ENCODE data around the gene WDR31. TPM values are rescaled to one million over a fixed set of nuclear protein-coding genes. Genes with fewer than 3 reads are reported as not detected.
A peak's percentile ranks its signal among the peaks of the same experiment; 100 is the strongest.

Gene WDR31
- total RNA-seq, 2 experiments from 2014 or later: 0.47 to 0.92 TPM

GRCh38 chr9:113322671-113323070 is 17.4 kb downstream of the WDR31 start:
- Mint-ChIP-seq H3K4me1 (ENCODE audit: low read depth) (no peaks in the 10 kb centered on the region), H3K27ac (no peak overlapping the region), H3K36me3 (ENCODE audit: low read depth) (no peaks in the 10 kb centered on the region), H3K4me3 (no peak overlapping the region), H3K27me3 (ENCODE audit: low read depth) (no peaks in the 10 kb centered on the region), H3K9me3 (ENCODE audit: insufficient read depth) (no peaks in the 10 kb centered on the region)
- no peak for ATAC-seq
- no peak for DNase-seq
- CTCF ChIA-PET: interaction anchor here (1.4 kb wide), 1 partner anchor 14 kb away, joined by 3 read pairs; no protein-coding TSS in a partner anchor
- POLR2A ChIA-PET: no interaction called here

GRCh38 chr9:113320051-113320450 is 20.0 kb downstream of the WDR31 start:
- Mint-ChIP-seq H3K27ac (no peak overlapping the region), H3K4me1 (ENCODE audit: low read depth) (no peaks in the 10 kb centered on the region), H3K27me3 (ENCODE audit: low read depth) (peaks cover 8% of the 10 kb centered on the region), H3K36me3 (ENCODE audit: low read depth) (no peaks in the 10 kb centered on the region), H3K4me3 (no peak overlapping the region), H3K9me3 (ENCODE audit: insufficient read depth) (no peaks in the 10 kb centered on the region)
- POLR2A ChIA-PET: interaction anchor here (0.7 kb wide), 1 partner anchor 339 kb away, joined by 3 read pairs; no protein-coding TSS in a partner anchor
- CTCF ChIA-PET: no interaction called here
- DNase-seq (no peak), ATAC-seq (no peak)

DNA sequence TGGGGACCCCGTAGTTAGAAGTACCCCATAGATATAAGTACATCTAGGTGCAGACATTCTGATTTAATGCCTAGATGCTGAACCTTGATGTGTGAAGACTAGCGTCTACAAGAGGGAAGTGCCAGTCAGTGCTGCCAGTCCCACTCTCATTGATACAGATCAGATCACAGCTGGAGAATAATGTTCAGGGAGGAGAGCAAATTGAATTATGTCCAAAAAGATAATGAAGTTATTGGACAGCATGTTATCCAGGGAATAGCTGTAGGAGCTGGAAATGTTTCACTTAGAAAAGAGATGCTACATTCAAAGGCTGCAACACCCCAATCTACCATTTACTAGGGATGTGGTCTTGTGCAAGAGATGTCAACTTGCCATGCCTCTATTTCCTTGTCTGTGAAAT is 21.0 kb downstream of the WDR31 start:
- H3K4me3 Mint-ChIP-seq: no peak overlapping the region
- ATAC-seq: no peak
- H3K9me3 Mint-ChIP-seq (ENCODE audit: insufficient read depth): no peaks in the 10 kb centered on the region
- H3K4me1 Mint-ChIP-seq (ENCODE audit: low read depth): no peaks in the 10 kb centered on the region
- no peak for DNase-seq
- no peaks in the 10 kb centered on the region for H3K36me3 Mint-ChIP-seq (ENCODE audit: low read depth)
- H3K27me3 Mint-ChIP-seq (ENCODE audit: low read depth): peaks cover 9% of the 10 kb centered on the region
- ChIA-PET CTCF (interaction anchor here (0.6 to 1.2 kb wide), 3 partner anchors 44 to 1610 kb away, joined by 3 to 4 read pairs (median 3); partner anchors contain the start of genes ALAD, CDC26 and PRPF4), POLR2A (no interaction called here)
- no peak overlapping the region for H3K27ac Mint-ChIP-seq

GRCh38 chr9:113317777-113318176 is 22.3 kb downstream of the WDR31 start:
- no peak overlapping the region for H3K4me3 Mint-ChIP-seq
- ATAC-seq: no peak
- CTCF ChIA-PET: no interaction called here

DNA sequence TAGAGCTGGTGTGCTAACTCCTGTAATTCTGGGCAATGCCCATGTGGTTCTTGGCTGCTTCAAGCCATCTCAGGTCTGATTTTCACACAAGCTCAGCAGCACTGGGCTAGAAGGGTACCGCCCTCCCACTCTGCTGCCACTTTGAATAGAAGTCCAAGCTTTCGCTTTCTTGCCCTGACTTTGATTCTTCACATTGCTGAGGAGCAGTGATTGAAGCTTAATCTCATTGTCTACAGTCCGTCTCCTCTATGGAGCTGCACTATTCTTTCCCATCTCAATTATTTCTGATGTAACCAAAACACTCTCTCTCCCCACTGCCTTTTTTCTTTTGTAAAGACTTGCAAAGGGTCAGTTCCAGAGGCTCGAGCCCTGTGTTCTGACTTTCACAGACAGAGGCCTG is 24.0 kb downstream of the WDR31 start:
- ChIA-PET POLR2A (no interaction called here), CTCF (interaction anchor here (0.7 to 1.5 kb wide), 2 partner anchors 95 to 340 kb away, joined by 3 read pairs; partner anchors contain the start of genes C9orf43 and POLE3)
- H3K9me3 Mint-ChIP-seq (ENCODE audit: insufficient read depth): no peaks in the 10 kb centered on the region
- H3K4me1 Mint-ChIP-seq (ENCODE audit: low read depth): no peaks in the 10 kb centered on the region
- no peak for DNase-seq
- no peak overlapping the region for H3K4me3 Mint-ChIP-seq
- peaks cover 9% of the 10 kb centered on the region for H3K27me3 Mint-ChIP-seq (ENCODE audit: low read depth)
- H3K27ac Mint-ChIP-seq: no peak overlapping the region
- ATAC-seq: no peak
- no peaks in the 10 kb centered on the region for H3K36me3 Mint-ChIP-seq (ENCODE audit: low read depth)

More at GRCh38 chr9:113317777-113318176, 22.3 kb downstream of the WDR31 start:
- H3K27ac Mint-ChIP-seq: no peak overlapping the region
- no peaks in the 10 kb centered on the region for H3K4me1 Mint-ChIP-seq (ENCODE audit: low read depth)
- H3K36me3 Mint-ChIP-seq (ENCODE audit: low read depth): no peaks in the 10 kb centered on the region
- H3K27me3 Mint-ChIP-seq (ENCODE audit: low read depth): peaks cover 9% of the 10 kb centered on the region
- POLR2A ChIA-PET: no interaction called here
- no peak for DNase-seq
- H3K9me3 Mint-ChIP-seq (ENCODE audit: insufficient read depth): no peaks in the 10 kb centered on the region

- Mint-ChIP-seq H3K4me3 (no peak overlapping the region), H3K27me3 (ENCODE audit: low read depth) (peaks cover 9% of the 10 kb centered on the region), H3K9me3 (ENCODE audit: insufficient read depth) (no peaks in the 10 kb centered on the region), H3K27ac (no peak overlapping the region), H3K4me1 (ENCODE audit: low read depth) (no peaks in the 10 kb centered on the region), H3K36me3 (ENCODE audit: low read depth) (no peaks in the 10 kb centered on the region)
- no peak for DNase-seq
- ChIA-PET POLR2A (no interaction called here), CTCF (interaction anchor here (1.5 kb wide), 1 partner anchor 95 kb away, joined by 3 read pairs; the partner anchor contains the start of genes C9orf43 and POLE3)
- no peak for ATAC-seq
Observed at GRCh38 chr9:113315231-113315630, 24.8 kb downstream of the WDR31 start.

DNA sequence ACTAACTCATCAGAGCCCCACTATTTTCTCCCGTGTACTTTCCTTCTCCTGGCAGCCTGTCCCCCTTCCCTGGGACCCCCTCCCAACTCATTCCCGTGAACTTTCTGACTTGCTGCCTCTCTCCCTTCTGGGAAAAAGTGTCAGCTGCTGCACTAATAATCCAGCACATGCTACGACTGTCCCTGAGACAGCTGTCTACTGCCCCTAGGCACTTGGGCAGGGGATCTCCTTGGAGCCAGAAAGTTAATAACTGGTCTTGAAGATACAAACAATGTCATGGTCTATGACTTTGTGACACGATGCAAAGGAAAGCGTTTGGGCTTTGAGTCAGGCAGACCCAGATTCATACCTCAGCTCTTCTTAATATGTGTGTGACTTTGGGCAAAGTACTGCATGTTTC is 26.8 kb downstream of the WDR31 start:
- Mint-ChIP-seq H3K9me3 (ENCODE audit: insufficient read depth) (no peaks in the 10 kb centered on the region), H3K27ac (no peak overlapping the region), H3K27me3 (ENCODE audit: low read depth) (peaks cover 9% of the 10 kb centered on the region), H3K4me3 (no peak overlapping the region), H3K4me1 (ENCODE audit: low read depth) (no peaks in the 10 kb centered on the region), H3K36me3 (ENCODE audit: low read depth) (no peaks in the 10 kb centered on the region)
- POLR2A ChIA-PET: interaction anchor here (0.6 kb wide), 1 partner anchor 37 kb away, joined by 3 read pairs; no protein-coding TSS in a partner anchor
- no peak for DNase-seq
- ATAC-seq: no peak
- CTCF ChIA-PET: interaction anchor here (4.6 kb wide), 1 partner anchor 343 kb away, joined by 24 read pairs; no protein-coding TSS in a partner anchor

DNA sequence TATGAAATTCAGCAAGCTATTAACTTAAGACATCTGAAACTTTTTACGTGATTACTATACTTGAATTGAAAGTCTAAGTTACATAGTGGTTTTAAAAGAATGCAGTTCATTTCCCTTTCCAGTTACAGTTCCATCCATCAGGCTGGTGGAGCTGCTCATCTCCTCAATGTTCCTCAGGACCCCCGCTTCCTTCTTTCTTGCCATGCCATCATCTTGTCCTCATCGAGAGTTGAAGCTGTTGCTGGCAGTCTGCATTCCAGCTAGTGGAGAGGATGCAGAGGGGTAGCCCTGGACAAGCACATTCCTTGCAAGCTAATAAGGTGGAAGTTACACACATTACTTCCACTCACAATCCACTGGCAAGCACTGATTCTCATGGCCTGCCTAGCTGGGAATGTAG is 28.1 kb downstream of the WDR31 start:
- H3K27ac Mint-ChIP-seq: no peak overlapping the region
- no peaks in the 10 kb centered on the region for H3K4me1 Mint-ChIP-seq (ENCODE audit: low read depth)
- no peaks in the 10 kb centered on the region for H3K36me3 Mint-ChIP-seq (ENCODE audit: low read depth)
- POLR2A ChIA-PET: no interaction called here
- H3K9me3 Mint-ChIP-seq (ENCODE audit: insufficient read depth): no peaks in the 10 kb centered on the region
- no peak overlapping the region for H3K4me3 Mint-ChIP-seq
- peaks cover 5% of the 10 kb centered on the region for H3K27me3 Mint-ChIP-seq (ENCODE audit: low read depth)
- CTCF ChIA-PET: interaction anchor here (0.7 to 4.6 kb wide), 6 partner anchors 11 to 344 kb away, joined by 3 to 24 read pairs (median 3); no protein-coding TSS in a partner anchor
- ATAC-seq (no peak), DNase-seq (no peak)

GRCh38 chr9:113310538-113310937 is 29.5 kb downstream of the WDR31 start:
- Mint-ChIP-seq H3K4me1 (ENCODE audit: low read depth) (no peaks in the 10 kb centered on the region), H3K9me3 (ENCODE audit: insufficient read depth) (no peaks in the 10 kb centered on the region), H3K27ac (no peak overlapping the region), H3K4me3 (no peak overlapping the region), H3K36me3 (ENCODE audit: low read depth) (no peaks in the 10 kb centered on the region), H3K27me3 (ENCODE audit: low read depth) (peaks cover 2% of the 10 kb centered on the region)
- POLR2A ChIA-PET: no interaction called here
- ATAC-seq: no peak
- DNase-seq: no peak
- CTCF ChIA-PET: interaction anchor here (1.3 to 4.6 kb wide), 3 partner anchors 97 to 346 kb away, joined by 3 to 24 read pairs (median 6); no protein-coding TSS in a partner anchor

DNA sequence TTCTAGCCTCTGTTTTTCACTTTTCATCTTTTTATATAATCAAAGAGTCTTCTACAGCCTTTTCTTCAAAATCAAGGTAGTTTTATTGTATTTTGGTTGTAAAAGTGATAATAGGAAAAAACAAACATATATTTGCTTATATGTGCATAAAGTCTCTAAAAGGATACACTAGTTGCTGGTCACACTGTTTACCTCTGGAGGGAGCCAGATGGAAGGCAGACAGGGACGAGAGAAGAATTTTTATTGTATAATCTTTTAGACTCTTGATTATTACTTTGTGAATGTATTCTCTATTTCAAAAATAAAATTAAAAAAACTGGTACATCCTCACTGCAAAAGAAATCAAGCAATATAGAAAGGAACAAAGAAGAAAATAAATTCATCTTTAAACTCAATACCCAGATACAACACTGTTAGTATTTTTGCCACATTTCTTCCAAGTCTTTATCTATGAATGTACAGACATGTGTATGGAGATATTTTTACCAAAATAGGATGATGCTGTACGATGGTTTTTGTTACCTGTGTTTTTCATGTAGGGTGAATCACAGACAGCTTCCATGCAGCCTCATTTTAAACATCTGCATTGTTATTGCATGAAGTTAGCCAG is 30.8 kb downstream of the WDR31 start:
- H3K27me3 Mint-ChIP-seq (ENCODE audit: low read depth): no peaks in the 10 kb centered on the region
- POLR2A ChIA-PET: no interaction called here
- H3K4me1 Mint-ChIP-seq (ENCODE audit: low read depth): no peaks in the 10 kb centered on the region
- DNase-seq: peak; percentile 46
- H3K4me3 Mint-ChIP-seq: no peak overlapping the region
- peak; percentile 53 for ATAC-seq
- no peaks in the 10 kb centered on the region for H3K9me3 Mint-ChIP-seq (ENCODE audit: insufficient read depth)
- no peaks in the 10 kb centered on the region for H3K36me3 Mint-ChIP-seq (ENCODE audit: low read depth)
- CTCF ChIA-PET: interaction anchor here (0.7 to 4.6 kb wide), 4 partner anchors 14 to 347 kb away, joined by 3 to 24 read pairs (median 4); partner anchors contain the start of gene ALAD
- no peak overlapping the region for H3K27ac Mint-ChIP-seq

- DNase-seq (no peak), ATAC-seq (no peak)
- POLR2A ChIA-PET: no interaction called here
- no peak overlapping the region for H3K4me3 Mint-ChIP-seq
- H3K27ac Mint-ChIP-seq: no peak overlapping the region
- CTCF ChIA-PET: no interaction called here
- H3K9me3 Mint-ChIP-seq (ENCODE audit: insufficient read depth): no peaks in the 10 kb centered on the region
- H3K36me3 Mint-ChIP-seq (ENCODE audit: low read depth): no peaks in the 10 kb centered on the region
- H3K4me1 Mint-ChIP-seq (ENCODE audit: low read depth): no peaks in the 10 kb centered on the region
- H3K27me3 Mint-ChIP-seq (ENCODE audit: low read depth): no peaks in the 10 kb centered on the region
Observed at GRCh38 chr9:113307396-113307975, 32.6 kb downstream of the WDR31 start.

GRCh38 chr9:113306566-113306965 is 33.5 kb downstream of the WDR31 start:
- DNase-seq (no peak), ATAC-seq (no peak)
- H3K9me3 Mint-ChIP-seq (ENCODE audit: insufficient read depth): no peaks in the 10 kb centered on the region
- ChIA-PET POLR2A (no interaction called here), CTCF (no interaction called here)
- H3K36me3 Mint-ChIP-seq (ENCODE audit: low read depth): no peaks in the 10 kb centered on the region
- no peak overlapping the region for H3K27ac Mint-ChIP-seq
- H3K4me1 Mint-ChIP-seq (ENCODE audit: low read depth): no peaks in the 10 kb centered on the region
- H3K4me3 Mint-ChIP-seq: no peak overlapping the region
- H3K27me3 Mint-ChIP-seq (ENCODE audit: low read depth): no peaks in the 10 kb centered on the region

Measured in activated CD8-positive, alpha-beta T cell treated with anti-CD3 and anti-CD28 coated beads, Interleukin-2, amount 10 ng/mL, durations not matched to agents 7 days and 5 days (primary cell).